Stimulated activated CD8-positive, alpha-beta memory T cell treated with anti-CD3 and anti-CD28 coated beads, Interleukin-12 subunit alpha, Interleukin-12 subunit beta, amount 100 ng/mL, for 4 hours (primary cell): ENCODE measurements around the gene SDR42E1.

ENCODE experiments used
- DNase-seq: peaks from one replicate; pipeline ENCODE4 v3.0.0-alpha.2; 2020; ENCODE audit warnings: low read depth

Gene SDR42E1

GRCh38 chr16:81939164-81940056 is 71.9 kb downstream of the SDR42E1 start:
- DNase-seq: no peak
